Colonic mucosa (tissue), 4 donors: ENCODE data around the gene FBP1. TPM values are rescaled to one million over a fixed set of nuclear protein-coding genes. Genes with fewer than 3 reads are reported as not detected.

Source experiments
- DNase-seq: peaks from one replicate; pipeline ENCODE4 v3.0.0-alpha.2; 2020
- H3K27ac ChIP-seq: fragments of 200-600 bp; one replicate; pipeline ENCODE4 v1.8.0; 2021
- H3K27me3 ChIP-seq: fragments of 200-600 bp; one replicate; pipeline ENCODE4 v1.8.0; 2021
- H3K36me3 ChIP-seq: fragments of 200-600 bp; one replicate; pipeline ENCODE4 v1.8.0; 2021
- H3K4me1 ChIP-seq: fragments of 200-600 bp; one replicate; pipeline ENCODE4 v1.8.0; 2021; ENCODE audit warnings: mild to moderate bottlenecking
- H3K4me3 ChIP-seq: fragments of 200-600 bp; one replicate; pipeline ENCODE4 v1.8.0; 2021
- H3K9ac ChIP-seq, 2 donors: one replicate each; pipeline ENCODE4 v1.7.0; 2013; ENCODE audit warnings: control low read depth in 2 of 2, low read depth in 2 of 2, low read length in 2 of 2
- H3K9me3 ChIP-seq: fragments of 200-600 bp; one replicate; pipeline ENCODE4 v1.8.0; 2021
- intact Hi-C: fragments of 100-400 bp; cut with DNase I; formaldehyde crosslinking; loops from one replicate; pipeline ENCODE4 v1.14.1; 2022
- total RNA-seq, 2 donors: library from RNA; stranded (reverse); fragmentation: NEBNext Ultra II Directional in 1 of 2; extraction: Animal tissue kit (Norgen Biotek cat#: 25700) in 1 of 2; gene quantifications; one replicate each; pipeline ENCODE4 v1.2.1, GENCODE V29; 2021
- TF ChIP-seq, protein P1 (sequence below): fragments of 200-600 bp; IDR thresholded peaks from one replicate; pipeline ENCODE4 v1.8.0; 2022; ENCODE audit warnings: antibody characterized with exemption, mild to moderate bottlenecking
- donor health status: healthy.
- donor health status: DM: no; HTN: no; CAD: no.
- donor health status: DM: no; HTN: no; CAD: no.

The FBP1 gene
- total RNA-seq, 2 donors from 2014 or later = 43.8 to 51.4 TPM

DNA sequence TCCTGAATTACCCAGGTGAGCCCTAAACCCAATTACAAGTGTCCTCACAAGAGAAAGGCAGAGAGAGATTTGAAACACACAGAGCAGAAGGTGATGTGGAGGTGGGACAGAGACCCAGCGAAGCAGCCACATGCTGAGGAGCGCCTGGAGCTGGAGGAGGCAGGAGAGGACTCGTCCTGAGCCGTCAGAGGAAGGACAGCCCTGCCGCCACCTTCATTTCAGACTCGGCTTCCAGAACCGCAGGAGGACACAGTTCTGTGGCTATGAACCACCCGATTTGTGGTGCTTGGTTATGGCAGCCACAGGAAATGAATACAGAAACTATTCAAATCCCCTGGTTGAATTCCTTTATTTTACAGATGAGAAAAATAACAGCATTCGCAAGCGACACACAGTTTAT lies 16.4 kb upstream of the FBP1 start:
- Histone ChIP-seq H3K9me3 (no peaks in the 10 kb centered on the region), H3K27me3 (no peaks in the 10 kb centered on the region), H3K9ac (no peak overlapping the region), H3K27ac (no peak overlapping the region), H3K4me1 (no peaks in the 10 kb centered on the region), H3K4me3 (no peak overlapping the region), H3K36me3 (no peaks in the 10 kb centered on the region)
- intact Hi-C loops = no loop called here
- TF ChIP-seq, protein P1, sequence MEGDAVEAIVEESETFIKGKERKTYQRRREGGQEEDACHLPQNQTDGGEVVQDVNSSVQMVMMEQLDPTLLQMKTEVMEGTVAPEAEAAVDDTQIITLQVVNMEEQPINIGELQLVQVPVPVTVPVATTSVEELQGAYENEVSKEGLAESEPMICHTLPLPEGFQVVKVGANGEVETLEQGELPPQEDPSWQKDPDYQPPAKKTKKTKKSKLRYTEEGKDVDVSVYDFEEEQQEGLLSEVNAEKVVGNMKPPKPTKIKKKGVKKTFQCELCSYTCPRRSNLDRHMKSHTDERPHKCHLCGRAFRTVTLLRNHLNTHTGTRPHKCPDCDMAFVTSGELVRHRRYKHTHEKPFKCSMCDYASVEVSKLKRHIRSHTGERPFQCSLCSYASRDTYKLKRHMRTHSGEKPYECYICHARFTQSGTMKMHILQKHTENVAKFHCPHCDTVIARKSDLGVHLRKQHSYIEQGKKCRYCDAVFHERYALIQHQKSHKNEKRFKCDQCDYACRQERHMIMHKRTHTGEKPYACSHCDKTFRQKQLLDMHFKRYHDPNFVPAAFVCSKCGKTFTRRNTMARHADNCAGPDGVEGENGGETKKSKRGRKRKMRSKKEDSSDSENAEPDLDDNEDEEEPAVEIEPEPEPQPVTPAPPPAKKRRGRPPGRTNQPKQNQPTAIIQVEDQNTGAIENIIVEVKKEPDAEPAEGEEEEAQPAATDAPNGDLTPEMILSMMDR = no peak
- no peak for DNase-seq

DNA sequence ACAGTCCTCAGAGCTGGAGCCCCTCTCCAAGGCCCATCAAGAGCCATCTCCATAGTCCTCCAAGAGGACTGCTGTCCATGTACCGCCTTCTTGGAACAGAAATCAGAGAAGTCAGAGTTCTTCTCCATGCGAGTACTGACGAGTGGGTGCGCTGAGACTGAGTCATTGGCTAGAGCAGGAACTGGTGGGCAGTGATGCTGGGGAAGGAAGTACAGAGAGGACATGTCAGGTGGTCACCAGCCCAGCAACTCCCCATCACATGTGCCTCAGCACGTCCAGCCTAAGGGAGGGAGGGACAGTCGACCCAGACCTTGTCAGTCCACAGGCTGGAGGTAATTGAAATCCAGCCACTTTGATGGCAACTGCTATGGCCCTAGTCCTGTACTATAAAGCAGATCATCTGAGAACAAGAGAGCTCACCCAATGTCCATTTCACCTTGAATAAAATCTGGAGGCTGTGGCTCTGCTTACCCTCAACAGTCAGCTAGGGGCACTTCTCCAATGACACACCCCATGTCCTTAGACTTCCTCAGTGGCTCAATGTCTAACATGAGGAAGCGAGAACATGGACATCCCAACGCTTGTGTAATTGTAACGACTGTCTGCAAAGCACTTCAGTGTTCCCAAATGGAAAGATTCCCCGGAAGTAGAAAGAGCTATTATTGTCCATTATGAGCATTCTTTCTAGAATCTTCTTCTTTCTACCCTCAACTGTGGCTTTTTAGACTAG lies 15.0 kb upstream of the FBP1 start:
- Histone ChIP-seq H3K4me3 (no peak overlapping the region), H3K27ac (no peak overlapping the region), H3K27me3 (no peaks in the 10 kb centered on the region), H3K9ac (no peak overlapping the region), H3K36me3 (no peaks in the 10 kb centered on the region), H3K4me1 (no peaks in the 10 kb centered on the region), H3K9me3 (no peaks in the 10 kb centered on the region)
- no peak for DNase-seq
- intact Hi-C loops = no loop called here
- TF ChIP-seq, protein P1 = no peak

DNA sequence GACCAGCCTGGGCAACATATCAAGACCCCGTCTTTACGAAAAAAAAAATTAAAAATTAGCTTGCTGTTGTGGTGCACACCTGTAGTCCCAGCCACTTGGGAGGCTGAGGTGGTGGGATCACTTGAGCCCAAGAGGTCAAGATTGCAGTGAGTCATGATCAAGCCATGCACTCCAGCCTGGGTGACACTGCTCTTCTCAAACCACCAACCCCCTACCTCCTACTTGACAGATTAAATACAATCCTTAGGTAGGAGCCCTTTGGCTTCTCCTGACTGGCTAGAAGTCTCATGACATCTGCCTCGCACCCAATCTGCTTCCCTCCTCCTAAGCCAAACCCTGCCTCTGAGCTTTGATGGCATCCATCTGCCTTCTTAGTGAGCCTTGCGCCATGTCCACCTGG lies 11.6 kb upstream of the FBP1 start:
- Histone ChIP-seq H3K9me3 (no peaks in the 10 kb centered on the region), H3K9ac (no peak overlapping the region), H3K27ac (no peak overlapping the region), H3K4me3 (no peak overlapping the region), H3K27me3 (no peaks in the 10 kb centered on the region), H3K36me3 (no peaks in the 10 kb centered on the region), H3K4me1 (no peaks in the 10 kb centered on the region)
- no peak for DNase-seq
- TF ChIP-seq, protein P1 = no peak
- intact Hi-C loops = no loop called here

DNA sequence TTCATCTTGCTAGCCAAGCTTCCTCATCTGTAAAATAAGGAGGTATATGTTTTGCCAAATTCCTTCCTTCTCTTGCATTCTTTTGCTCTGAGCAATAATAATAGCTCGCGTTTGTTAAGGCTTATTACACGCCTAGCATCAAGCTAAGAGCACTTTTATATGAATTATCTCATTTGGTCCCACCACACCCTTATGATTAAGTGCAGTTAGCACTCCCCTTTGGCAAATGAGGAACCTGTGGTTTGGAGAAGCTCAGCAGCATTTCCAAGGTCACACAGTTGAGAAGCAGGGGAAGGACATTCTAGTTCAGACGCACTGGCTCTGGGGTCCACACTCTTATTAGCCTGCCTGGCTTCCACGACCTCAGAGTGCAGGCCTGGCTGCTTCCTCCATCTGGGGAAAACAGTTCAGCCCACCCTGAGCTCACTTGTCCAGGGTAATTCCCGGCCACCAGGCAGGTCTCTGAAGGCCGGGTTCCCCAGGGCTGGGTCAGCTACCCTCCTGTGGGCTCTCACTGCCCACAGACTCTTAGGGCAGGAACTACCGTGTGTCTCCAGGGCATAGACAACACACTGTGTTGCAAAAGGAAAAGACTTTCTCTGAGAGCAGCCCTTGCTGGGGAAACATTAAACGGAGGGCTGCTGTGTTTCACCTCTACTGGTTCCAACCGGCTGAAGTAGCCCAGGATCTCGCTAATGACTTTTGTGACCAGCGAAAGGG lies 9.9 kb upstream of the FBP1 start:
- DNase-seq = no peak
- Histone ChIP-seq H3K4me3 (no peak overlapping the region), H3K27ac (no peak overlapping the region), H3K36me3 (no peaks in the 10 kb centered on the region), H3K9me3 (no peaks in the 10 kb centered on the region), H3K27me3 (no peaks in the 10 kb centered on the region), H3K4me1 (no peaks in the 10 kb centered on the region), H3K9ac (no peak overlapping the region)
- TF ChIP-seq, protein P1 = no peak
- intact Hi-C loops = no loop called here

DNA sequence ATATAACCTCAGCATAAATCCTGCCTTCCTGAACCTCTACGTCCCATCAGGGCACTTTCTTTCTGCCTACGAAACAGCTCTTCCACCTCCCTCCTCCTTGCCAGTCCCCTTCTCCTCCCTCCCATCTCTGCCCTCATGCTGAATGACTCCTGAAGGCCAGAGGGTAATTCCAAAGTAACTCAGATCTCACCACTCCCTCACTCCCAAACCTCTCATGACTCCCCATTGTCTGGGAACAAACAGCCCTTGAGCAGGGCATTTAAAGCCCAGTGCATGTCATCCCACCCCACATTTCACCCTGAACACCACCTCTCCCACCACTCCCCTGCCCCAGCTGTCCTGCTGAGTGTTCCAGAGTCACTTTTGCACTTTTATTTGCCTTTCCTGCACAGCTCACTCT lies 8.9 kb upstream of the FBP1 start:
- DNase-seq = no peak
- no peaks in the 10 kb centered on the region for H3K27me3 ChIP-seq
- no peak overlapping the region for H3K4me3 ChIP-seq
- H3K9me3 ChIP-seq = no peaks in the 10 kb centered on the region
- H3K27ac ChIP-seq = no peak overlapping the region
- no peaks in the 10 kb centered on the region for H3K4me1 ChIP-seq
- TF ChIP-seq, protein P1 = no peak
- no peak overlapping the region for H3K9ac ChIP-seq
- H3K36me3 ChIP-seq = no peaks in the 10 kb centered on the region
- intact Hi-C loops = no loop called here
